HEK293 (cell line): ENCODE results near the gene MOSPD3.

Experiments used
- CTCF ChIP-seq: fragments of 450-650 bp; formaldehyde crosslinking; IDR thresholded peaks from 2 replicates; pipeline ENCODE4 v1.5.1; 2016; ENCODE audit warnings: missing biosample characterization, missing genetic modification characterization
- PRDM10 ChIP-seq: fragments of 450-650 bp; formaldehyde crosslinking; IDR thresholded peaks from 2 replicates; pipeline ENCODE4 v1.5.1; 2016; ENCODE audit warnings: missing biosample characterization, missing genetic modification characterization
- REST ChIP-seq: fragments of 450-650 bp; formaldehyde crosslinking; IDR thresholded peaks from 2 replicates; pipeline ENCODE4 v1.5.1; 2016; ENCODE audit warnings: missing biosample characterization, missing genetic modification characterization
- SALL2 ChIP-seq: fragments of 450-650 bp; formaldehyde crosslinking; IDR thresholded peaks from 2 replicates; pipeline ENCODE4 v1.5.0; 2017; ENCODE audit warnings: missing biosample characterization, mild to moderate bottlenecking, missing genetic modification characterization, borderline replicate concordance
- ZBTB10 ChIP-seq: fragments of 450-650 bp; formaldehyde crosslinking; IDR thresholded peaks from 2 replicates; pipeline ENCODE4 v1.5.1; 2016; ENCODE audit warnings: missing biosample characterization, missing genetic modification characterization
- ZBTB11 ChIP-seq: fragments of 450-650 bp; formaldehyde crosslinking; conservative IDR thresholded peaks from 2 replicates; pipeline ENCODE4 v1.5.1; 2016; ENCODE audit warnings: low read depth, missing biosample characterization, missing genetic modification characterization
- ZNF23 ChIP-seq: fragments of 450-650 bp; formaldehyde crosslinking; IDR thresholded peaks from 2 replicates; pipeline ENCODE4 v1.5.1; 2016; ENCODE audit warnings: missing biosample characterization, missing genetic modification characterization, borderline replicate concordance
- ZNF48 ChIP-seq: fragments of 450-650 bp; formaldehyde crosslinking; IDR thresholded peaks from 2 replicates; pipeline ENCODE4 v1.5.1; 2016; ENCODE audit warnings: missing biosample characterization, missing genetic modification characterization
- ZNF580 ChIP-seq: fragments of 450-650 bp; formaldehyde crosslinking; IDR thresholded peaks from 2 replicates; pipeline ENCODE4 v1.5.1; 2016; ENCODE audit warnings: missing biosample characterization, missing genetic modification characterization

GRCh38 chr7:100575206-100575631 is 37.1 kb upstream of the MOSPD3 start:
- TF ChIP-seq CTCF (tag by site-specific recombination) (no peak), SALL2 (tag by site-specific recombination) (no peak), ZNF48 (tag by site-specific recombination) (no peak), REST (no peak), ZBTB10 (tag by site-specific recombination) (no peak), PRDM10 (tag by site-specific recombination) (no peak), ZNF580 (tag by site-specific recombination) (no peak), ZBTB11 (tag by site-specific recombination) (no peak), ZNF23 (no peak)
